OCI-LY7 (cell line): ENCODE data around the gene ZNF774. TPM values are rescaled to one million over a fixed set of nuclear protein-coding genes. Genes with fewer than 3 reads are reported as not detected.

Experiments
- BruUV-seq: library from RNA; stranded (reverse); fragments of 400-500 nt; replicated peaks from 2 replicates; lab custom pipeline; 2021; lab: Mats Ljungman, UMichigan
- CTCF ChIA-PET: fragments of 300-600 bp; sonication (Branson Sonifier 250); formaldehyde crosslinking; loops from one replicate; lab custom pipeline; 2022; ENCODE audit warnings: antibody characterized with exemption; ENCODE audit not compliant: unreplicated experiment; lab: Charles Lee
- POLR2A ChIA-PET: fragments of 300-600 bp; sonication (Branson Sonifier 250); formaldehyde crosslinking; loops from one replicate; lab custom pipeline; 2022; ENCODE audit warnings: antibody characterized with exemption; lab: Charles Lee
- DNase-seq: peaks from one replicate; pipeline ENCODE4 v3.0.0-alpha.2; 2015; ENCODE audit warnings: low spot score
- H2AFZ ChIP-seq: fragments of 200-600 bp; sonication (generic), shearing (Covaris generic); 2 replicates; pipeline ENCODE4 v1.6.1; 2014; ENCODE audit warnings: mild to moderate bottlenecking, antibody characterized with exemption, low read length, moderate library complexity
- H3K27ac ChIP-seq: fragments of 200-600 bp; sonication (generic); 2 replicates; pipeline ENCODE4 v1.5.1; 2014; ENCODE audit warnings: mixed run types, low read depth, mild to moderate bottlenecking, moderate library complexity, low read length, inconsistent platforms; ENCODE audit not compliant: poor library complexity, severe bottlenecking
- H3K36me3 ChIP-seq: fragments of 200-600 bp; sonication (generic); 2 replicates; pipeline ENCODE4 v1.6.1; 2014; ENCODE audit warnings: mild to moderate bottlenecking, antibody characterized with exemption, low read length, moderate library complexity, mixed read lengths; ENCODE audit not compliant: insufficient read depth
- H3K4me1 ChIP-seq: fragments of 200-600 bp; sonication (generic); 2 replicates; pipeline ENCODE4 v1.5.1; 2014; ENCODE audit warnings: mild to moderate bottlenecking, low read length; ENCODE audit not compliant: insufficient read depth, poor library complexity, severe bottlenecking
- H3K4me2 ChIP-seq: fragments of 200-600 bp; sonication (generic); 2 replicates; pipeline ENCODE4 v1.6.1; 2014; ENCODE audit warnings: mild to moderate bottlenecking, low read length
- H3K4me3 ChIP-seq: fragments of 200-600 bp; sonication (generic); 2 replicates; pipeline ENCODE4 v1.5.1; 2014; ENCODE audit warnings: mild to moderate bottlenecking, low read depth, low read length; ENCODE audit not compliant: poor library complexity, severe bottlenecking
- H3K79me2 ChIP-seq: fragments of 200-600 bp; sonication (generic); 2 replicates; pipeline ENCODE4 v1.6.1; 2016; ENCODE audit warnings: low read depth, mild to moderate bottlenecking, low read length, moderate library complexity, mixed read lengths; ENCODE audit not compliant: insufficient read depth
- H3K9me2 ChIP-seq: fragments of 200-600 bp; sonication (generic); 2 replicates; pipeline ENCODE4 v1.6.1; 2016; ENCODE audit warnings: mild to moderate bottlenecking, low read length, mixed read lengths; ENCODE audit not compliant: insufficient read depth
- H3K9me3 ChIP-seq: fragments of 200-600 bp; sonication (generic); 2 replicates; pipeline ENCODE4 v1.6.1; 2014; ENCODE audit warnings: mild to moderate bottlenecking, mixed run types, low read length, mixed read lengths
- H4K20me1 ChIP-seq: fragments of 200-600 bp; sonication (generic); 2 replicates; pipeline ENCODE4 v1.6.1; 2014; ENCODE audit warnings: mild to moderate bottlenecking, antibody characterized with exemption, low read length, moderate library complexity, mixed read lengths; ENCODE audit not compliant: insufficient read depth
- EZH2phosphoT487 ChIP-seq: fragments of 200-600 bp; sonication (generic); IDR thresholded peaks from 2 replicates; pipeline ENCODE4 v1.6.1; 2018; ENCODE audit warnings: low read depth, borderline replicate concordance, mild to moderate bottlenecking, mixed run types, antibody characterized with exemption, low read length, moderate library complexity, mixed read lengths
- intact Hi-C: fragments of 100-400 bp; cut with micrococcal nuclease; formaldehyde crosslinking; loops from one replicate; pipeline ENCODE4 v1.10.0; 2022; ENCODE audit not compliant: unreplicated experiment
- total RNA-seq, 2 experiments: library from RNA; depleted of rRNA in 1 of 2; stranded (reverse); fragments of >200 nt in 1 of 2; shearing (Covaris generic) in 1 of 2; gene quantifications; 2 replicates each; pipeline ENCODE4 v1.2.3, GENCODE V29; 2014 to 2022
- TF ChIP-seq, protein P1 (sequence below): fragments of 200-600 bp; sonication (generic); conservative IDR thresholded peaks from 2 replicates; pipeline ENCODE4 v1.5.1; 2014; ENCODE audit warnings: mild to moderate bottlenecking, antibody characterized with exemption, low read length, moderate library complexity, mixed read lengths

The ZNF774 gene
- total RNA-seq, 2 experiments from 2014 or later = 1.2 to 1.6 TPM

DNA sequence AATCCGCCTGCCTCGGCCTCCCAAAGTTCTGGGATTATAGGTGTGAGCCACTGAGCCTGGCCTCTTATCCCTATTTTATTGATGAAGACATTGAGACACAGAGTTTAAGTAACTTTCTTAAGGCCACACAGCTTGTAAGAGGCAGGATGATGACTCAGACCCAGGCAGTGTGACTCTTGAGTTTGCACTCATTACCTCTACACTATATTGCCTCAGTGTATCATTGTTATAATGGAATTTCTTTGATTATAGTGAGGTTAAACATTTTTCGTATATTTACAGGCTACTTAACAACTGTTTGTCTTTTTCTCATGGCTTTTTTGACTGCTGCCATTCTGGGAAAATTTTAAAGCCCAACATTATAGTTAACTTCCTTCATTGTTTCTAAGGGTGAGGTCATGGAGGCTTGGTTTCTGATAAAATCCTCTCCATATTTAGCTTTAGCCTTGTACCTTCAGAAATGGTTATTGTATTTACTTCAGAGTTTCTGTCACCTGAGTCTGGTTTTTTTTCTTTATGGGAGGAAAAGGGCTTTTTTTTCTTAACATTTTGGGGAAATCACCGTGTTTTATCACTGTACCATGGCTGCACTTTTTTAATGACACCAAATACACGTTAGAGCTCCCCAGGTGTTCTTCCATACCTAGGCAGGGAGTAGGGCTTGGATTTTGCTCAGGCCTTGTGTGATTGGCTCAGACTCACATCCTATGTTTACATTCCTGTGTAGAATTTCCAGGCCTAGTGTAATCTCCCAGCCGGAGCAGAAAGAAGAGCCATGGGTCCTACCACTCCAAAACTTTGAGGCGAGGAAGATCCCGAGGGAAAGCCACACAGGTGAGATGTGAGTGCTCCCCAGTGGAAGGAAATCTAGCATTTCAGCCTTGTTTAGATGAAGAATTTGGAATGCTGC is 6.3 kb downstream of the ZNF774 start:
- Histone ChIP-seq H3K27ac (no peak overlapping the region), H3K4me1 (peaks cover 5% of the 10 kb centered on the region), H3K79me2 (no peaks in the 10 kb centered on the region), H3K9me3 (no peaks in the 10 kb centered on the region), H2AFZ (no peak overlapping the region), H3K4me2 (no peak overlapping the region), H3K36me3 (no peaks in the 10 kb centered on the region), H3K9me2 (no peaks in the 10 kb centered on the region), H3K4me3 (no peak overlapping the region), H4K20me1 (no peaks in the 10 kb centered on the region)
- intact Hi-C loops = no loop called here
- no TSS peak for BruUV-seq
- no peak for DNase-seq
- ChIA-PET CTCF (no interaction called here), POLR2A (interaction anchor here (0.6 to 0.7 kb wide), 3 partner anchors 14 to 481 kb away, joined by 3 to 4 read pairs (median 3); no protein-coding TSS in a partner anchor)
- TF ChIP-seq EZH2phosphoT487 = no peak
- TF ChIP-seq, protein P1, sequence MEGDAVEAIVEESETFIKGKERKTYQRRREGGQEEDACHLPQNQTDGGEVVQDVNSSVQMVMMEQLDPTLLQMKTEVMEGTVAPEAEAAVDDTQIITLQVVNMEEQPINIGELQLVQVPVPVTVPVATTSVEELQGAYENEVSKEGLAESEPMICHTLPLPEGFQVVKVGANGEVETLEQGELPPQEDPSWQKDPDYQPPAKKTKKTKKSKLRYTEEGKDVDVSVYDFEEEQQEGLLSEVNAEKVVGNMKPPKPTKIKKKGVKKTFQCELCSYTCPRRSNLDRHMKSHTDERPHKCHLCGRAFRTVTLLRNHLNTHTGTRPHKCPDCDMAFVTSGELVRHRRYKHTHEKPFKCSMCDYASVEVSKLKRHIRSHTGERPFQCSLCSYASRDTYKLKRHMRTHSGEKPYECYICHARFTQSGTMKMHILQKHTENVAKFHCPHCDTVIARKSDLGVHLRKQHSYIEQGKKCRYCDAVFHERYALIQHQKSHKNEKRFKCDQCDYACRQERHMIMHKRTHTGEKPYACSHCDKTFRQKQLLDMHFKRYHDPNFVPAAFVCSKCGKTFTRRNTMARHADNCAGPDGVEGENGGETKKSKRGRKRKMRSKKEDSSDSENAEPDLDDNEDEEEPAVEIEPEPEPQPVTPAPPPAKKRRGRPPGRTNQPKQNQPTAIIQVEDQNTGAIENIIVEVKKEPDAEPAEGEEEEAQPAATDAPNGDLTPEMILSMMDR = no peak

DNA sequence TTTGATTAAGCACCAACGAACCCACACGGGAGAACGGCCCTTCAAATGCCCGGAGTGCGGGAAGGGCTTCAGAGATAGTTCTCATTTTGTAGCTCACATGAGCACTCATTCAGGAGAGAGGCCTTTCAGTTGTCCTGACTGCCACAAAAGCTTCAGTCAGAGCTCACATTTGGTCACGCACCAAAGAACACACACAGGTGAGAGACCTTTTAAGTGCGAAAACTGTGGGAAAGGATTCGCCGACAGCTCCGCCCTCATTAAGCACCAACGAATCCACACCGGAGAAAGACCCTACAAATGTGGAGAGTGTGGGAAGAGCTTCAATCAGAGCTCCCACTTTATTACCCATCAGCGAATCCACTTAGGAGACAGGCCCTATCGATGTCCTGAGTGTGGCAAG is 8.7 kb downstream of the ZNF774 start:
- CTCF ChIA-PET = interaction anchor here (1.6 kb wide), 1 partner anchor 41 kb away, joined by 4 read pairs; no protein-coding TSS in a partner anchor
- POLR2A ChIA-PET = interaction anchor here (0.6 to 1.7 kb wide), 3 partner anchors 13 to 32 kb away, joined by 4 to 6 read pairs (median 4); partner anchors contain the start of gene IQGAP1

DNA sequence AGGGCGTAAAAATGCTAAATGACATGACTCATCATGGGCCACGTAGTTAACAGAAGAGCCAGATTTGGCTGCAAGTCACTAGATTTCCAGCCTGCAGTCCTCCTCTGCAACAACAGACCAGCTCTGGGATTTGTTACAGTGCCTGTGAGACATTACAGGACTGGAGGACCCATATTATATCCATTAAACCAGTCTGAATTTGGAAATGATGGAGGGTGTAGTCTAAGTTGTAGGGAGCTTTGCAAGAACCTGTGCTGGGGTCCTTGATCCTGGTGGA is 10.8 kb downstream of the ZNF774 start:
- H3K9me3 ChIP-seq = no peaks in the 10 kb centered on the region
- no peaks in the 10 kb centered on the region for H3K9me2 ChIP-seq
- peaks cover 5% of the 10 kb centered on the region for H3K4me1 ChIP-seq
- TF ChIP-seq, protein P1 = no peak
- TF ChIP-seq EZH2phosphoT487 = no peak
- intact Hi-C loops = loop anchor here (1.0 kb wide), 1 partner anchor 119 kb away; no protein-coding TSS in a partner anchor
- no peak overlapping the region for H3K27ac ChIP-seq
- DNase-seq = no peak
- no peak overlapping the region for H3K4me2 ChIP-seq
- no peaks in the 10 kb centered on the region for H4K20me1 ChIP-seq
- no peak overlapping the region for H3K4me3 ChIP-seq
- ChIA-PET CTCF (no interaction called here), POLR2A (interaction anchor here (1.1 kb wide), 1 partner anchor 116 kb away, joined by 3 read pairs; no protein-coding TSS in a partner anchor)
- no peak overlapping the region for H2AFZ ChIP-seq
- no TSS peak for BruUV-seq
- no peaks in the 10 kb centered on the region for H3K36me3 ChIP-seq
- no peaks in the 10 kb centered on the region for H3K79me2 ChIP-seq

More for the DNA sequence above, 8.7 kb downstream of the ZNF774 start:
- Histone ChIP-seq H4K20me1 (no peaks in the 10 kb centered on the region), H3K36me3 (no peaks in the 10 kb centered on the region), H3K27ac (no peak overlapping the region), H3K4me2 (no peak overlapping the region), H3K9me2 (no peaks in the 10 kb centered on the region), H3K4me1 (peaks cover 5% of the 10 kb centered on the region), H3K4me3 (no peak overlapping the region), H2AFZ (no peak overlapping the region), H3K79me2 (no peaks in the 10 kb centered on the region), H3K9me3 (no peaks in the 10 kb centered on the region)
- BruUV-seq = no TSS peak
- no peak for TF ChIP-seq EZH2phosphoT487
- intact Hi-C loops = no loop called here
- no peak for DNase-seq
